Measurements from ENCODE around the gene HEMK1. TPM values are rescaled to one million over a fixed set of nuclear protein-coding genes. Genes with fewer than 3 reads are reported as not detected.

Gene HEMK1
- total and polyA plus RNA-seq, 2 donors (not counting 3 experiments of a cell fraction or from before 2014, with no cell fraction given), result 14.2 to 15.2 TPM

GRCh38 chr3:50534681-50535330 is 34.5 kb upstream of the HEMK1 start:
- intact Hi-C loops (cut with micrococcal nuclease) (no loop called here), dilution Hi-C loops (cut with MboI; ENCODE audit: extremely low pct_ligation_motif_present, low sequenced_read_pairs) (no loop called here)
- ChIA-PET POLR2A (interaction anchor here (0.6 kb wide), 1 partner anchor 965 kb away, joined by 4 read pairs; no protein-coding TSS in a partner anchor), CTCF (interaction anchor here (0.6 to 1.5 kb wide), 3 partner anchors 8 to 181 kb away, joined by 3 to 8 read pairs (median 4); no protein-coding TSS in a partner anchor)
- TF ChIP-seq POLR2AphosphoS5 (IDR thresholded peaks at IDR 0.05; ENCODE audit: insufficient read depth, low read depth, low read length), result no peak
- TF ChIP-seq MAX (IDR thresholded peaks at IDR 0.05; ENCODE audit: insufficient read depth, insufficient read length), result no peak
- TF ChIP-seq EZH2 (IDR thresholded peaks at IDR 0.05; ENCODE audit: borderline replicate concordance, low read depth, low read length, severe bottlenecking), result no peak
- TF ChIP-seq GATA2 (IDR thresholded peaks at IDR 0.05; ENCODE audit: insufficient read depth, insufficient read length, low read depth, low read length), result no peak
- no peak for TF ChIP-seq POLR2A (IDR thresholded peaks at IDR 0.05; ENCODE audit: low read depth, low read length)
- TF ChIP-seq JUN (IDR thresholded peaks at IDR 0.05; ENCODE audit: borderline replicate concordance, insufficient read depth, insufficient read length, low read depth), result no peak
- no peak for TF ChIP-seq CTCF (IDR thresholded peaks at IDR 0.05; ENCODE audit: extremely low read depth in 1 of 2, insufficient read depth in 1 of 2, low read depth in 1 of 2, low read length in 2 of 2)
- TF ChIP-seq MYC (IDR thresholded peaks at IDR 0.05; ENCODE audit: low read depth, low read length), result no peak
- no TSS peak for BruUV-seq (replicated peaks)
- FAIRE-seq (no peak), DNase-seq (ENCODE audit: low read depth, low spot score) (no peak)
- Histone ChIP-seq H4K20me1 (replicated peaks; ENCODE audit: control insufficient read depth, extremely low read depth, insufficient read depth, low read length) (no peaks in the 10 kb centered on the region), H3K27ac (ENCODE audit: insufficient read depth, low read depth, low read length) (no peak overlapping the region), H3K36me3 (ENCODE audit: control insufficient read depth in 2 of 2, extremely low read depth in 1 of 2, insufficient read depth in 2 of 2, low read length in 2 of 2) (no peaks in the 10 kb centered on the region), H3K4me3 (replicated peaks in 1 of 3; ENCODE audit: insufficient read depth in 1 of 3, low read depth in 1 of 3, low read length in 3 of 3) (no peak overlapping the region), H3K27me3 (ENCODE audit: control insufficient read depth in 2 of 2, insufficient read depth in 2 of 2, low read length in 2 of 2) (peaks cover 18 to 22% of the 10 kb centered on the region in 2 experiments), H3K9ac (replicated peaks; ENCODE audit: extremely low read depth, insufficient read depth, low read length) (no peak overlapping the region), H3K4me1 (ENCODE audit: control insufficient read depth, extremely low read depth, insufficient read depth, low read length) (no peaks in the 10 kb centered on the region), H3K9me3 (replicated peaks; ENCODE audit: control insufficient read depth, insufficient read depth, low read length) (no peaks in the 10 kb centered on the region), H3K79me2 (ENCODE audit: control insufficient read depth, insufficient read depth, low read length) (no peaks in the 10 kb centered on the region), H3K4me2 (ENCODE audit: insufficient read depth, low read length) (no peak overlapping the region), H2AFZ (ENCODE audit: low read depth, low read length) (no peak overlapping the region), H3K9me1 (replicated peaks; ENCODE audit: control insufficient read depth, extremely low read depth, insufficient read depth, low read length) (no peaks in the 10 kb centered on the region)
